IMR-90 (cell line): ENCODE data around the gene NPHP4. TPM values are rescaled to one million over a fixed set of nuclear protein-coding genes. Genes with fewer than 3 reads are reported as not detected.

Source experiments
- ATAC-seq: fragments of 200-7000 bp; cut with Tn5 transposase; 2 replicates; pipeline ENCODE4 v1.9.1; 2020; ENCODE audit warnings: low read depth, mild to moderate bottlenecking, moderate library complexity
- BruUV-seq: library from RNA; stranded (reverse); fragments of 400-500 nt; replicated peaks from 2 replicates; lab custom pipeline; 2021; lab: Mats Ljungman, UMichigan
- CTCF ChIA-PET: fragments of 300-600 bp; formaldehyde crosslinking; extraction: SDS; loops from one replicate; lab custom pipeline; 2021; ENCODE audit warnings: antibody characterized with exemption; lab: Yijun Ruan, JAX
- POLR2A ChIA-PET: fragments of 300-600 bp; sonication (Branson Sonifier 250); formaldehyde crosslinking; loops from one replicate; lab custom pipeline; 2022; ENCODE audit warnings: antibody characterized with exemption; ENCODE audit not compliant: unreplicated experiment; lab: Charles Lee
- DNase-seq: peaks from one replicate; pipeline ENCODE4 v3.0.0; 2013
- H2AFZ ChIP-seq: replicated peaks from 2 replicates; pipeline ENCODE3; 2013; ENCODE audit warnings: low read length, mild to moderate bottlenecking; ENCODE audit not compliant: poor library complexity
- H2AK5ac ChIP-seq: 2 replicates; pipeline ENCODE4 v1.6.1; 2013; ENCODE audit warnings: low read depth, low read length, inconsistent platforms
- H2AK9ac ChIP-seq: replicated peaks from 2 replicates; pipeline ENCODE3; 2013; ENCODE audit warnings: mild to moderate bottlenecking, low read depth, low read length, moderate library complexity; ENCODE audit not compliant: poor library complexity
- H2BK120ac ChIP-seq: 2 replicates; pipeline ENCODE4 v1.6.1; 2013; ENCODE audit warnings: low read depth, low read length, inconsistent platforms
- H2BK15ac ChIP-seq: 3 replicates; pipeline ENCODE4 v1.6.1; 2013; ENCODE audit warnings: low read depth, low read length, inconsistent platforms
- H2BK20ac ChIP-seq: 2 replicates; pipeline ENCODE4 v1.6.1; 2013; ENCODE audit warnings: low read depth, mild to moderate bottlenecking, inconsistent platforms, low read length, moderate library complexity
- H2BK5ac ChIP-seq: 2 replicates; pipeline ENCODE4 v1.6.1; 2013; ENCODE audit warnings: mild to moderate bottlenecking, low read depth, low read length, inconsistent platforms; ENCODE audit not compliant: poor library complexity, severe bottlenecking
- H3K14ac ChIP-seq: replicated peaks from 2 replicates; pipeline ENCODE4 v1.6.1; 2013; ENCODE audit warnings: low read depth, low read length, inconsistent platforms
- H3K18ac ChIP-seq: 2 replicates; pipeline ENCODE4 v1.6.1; 2013; ENCODE audit warnings: low read depth, low read length, control low read depth
- H3K23ac ChIP-seq: 2 replicates; pipeline ENCODE4 v1.6.1; 2013; ENCODE audit warnings: low read depth, low read length, inconsistent platforms
- H3K27ac ChIP-seq: 2 replicates; pipeline ENCODE4 v1.5.1; 2013; ENCODE audit warnings: mild to moderate bottlenecking, control low read depth, low read length; ENCODE audit not compliant: insufficient read depth
- H3K27me3 ChIP-seq: 2 replicates; pipeline ENCODE4 v1.6.1; 2013; ENCODE audit warnings: low read length; ENCODE audit not compliant: control insufficient read depth, insufficient read depth
- H3K36me3 ChIP-seq: 2 replicates; pipeline ENCODE4 v1.6.1; 2013; ENCODE audit warnings: low read length, mixed read lengths; ENCODE audit not compliant: control insufficient read depth, insufficient read depth
- H3K4ac ChIP-seq: 2 replicates; pipeline ENCODE4 v1.6.1; 2013; ENCODE audit warnings: low read depth, low read length, inconsistent platforms
- H3K4me1 ChIP-seq: 2 replicates; pipeline ENCODE4 v1.6.1; 2013; ENCODE audit warnings: low read length, mixed read lengths; ENCODE audit not compliant: control insufficient read depth, insufficient read depth
- H3K4me2 ChIP-seq: 2 replicates; pipeline ENCODE4 v1.6.1; 2013; ENCODE audit warnings: low read depth, mild to moderate bottlenecking, control low read depth, low read length, moderate library complexity
- H3K4me3 ChIP-seq: 2 replicates; pipeline ENCODE4 v1.5.1; 2013; ENCODE audit warnings: low read depth, mild to moderate bottlenecking, control low read depth, low read length, moderate library complexity; ENCODE audit not compliant: insufficient read depth
- H3K56ac ChIP-seq: 2 replicates; pipeline ENCODE4 v1.6.1; 2013; ENCODE audit warnings: low read length, inconsistent platforms; ENCODE audit not compliant: insufficient read depth; ENCODE audit errors: extremely low read depth
- H3K79me1 ChIP-seq, 2 experiments: 2 replicates each; pipeline ENCODE4 v1.6.1; 2013; ENCODE audit warnings: low read length in 2 of 2, inconsistent platforms in 1 of 2, low read depth in 1 of 2
- H3K9ac ChIP-seq: 2 replicates; pipeline ENCODE4 v1.6.1; 2013; ENCODE audit warnings: low read depth, low read length, control low read depth
- H3K9me1 ChIP-seq: 2 replicates; pipeline ENCODE4 v1.6.1; 2013; ENCODE audit warnings: low read length, inconsistent platforms; ENCODE audit not compliant: insufficient read depth
- H3K9me3 ChIP-seq: 2 replicates; pipeline ENCODE4 v1.6.1; 2013; ENCODE audit warnings: low read length; ENCODE audit not compliant: control insufficient read depth, insufficient read depth
- H4K20me1 ChIP-seq: 2 replicates; pipeline ENCODE4 v1.6.1; 2013; ENCODE audit warnings: low read length, inconsistent platforms; ENCODE audit not compliant: insufficient read depth
- H4K5ac ChIP-seq: 2 replicates; pipeline ENCODE4 v1.6.1; 2013; ENCODE audit warnings: mild to moderate bottlenecking, low read depth, low read length, control low read depth
- H4K8ac ChIP-seq, 2 experiments: 2 replicates each; pipeline ENCODE4 v1.6.1; 2013; ENCODE audit warnings: low read depth in 2 of 2, low read length in 2 of 2, control low read depth in 1 of 2, inconsistent platforms in 1 of 2
- H4K91ac ChIP-seq: 2 replicates; pipeline ENCODE4 v1.6.1; 2013; ENCODE audit warnings: low read depth, low read length, inconsistent platforms; ENCODE audit not compliant: insufficient read depth
- BHLHE40 ChIP-seq: fragments of 150-350 bp; IDR thresholded peaks from 2 replicates; pipeline ENCODE4 v1.6.1; 2016; ENCODE audit warnings: mild to moderate bottlenecking, low read depth, low read length
- CEBPB ChIP-seq: IDR thresholded peaks from 2 replicates; pipeline ENCODE4 v1.6.1; 2012; ENCODE audit warnings: low read depth, low read length, improper control_type of control experiment
- CHD1 ChIP-seq: IDR thresholded peaks from 2 replicates; pipeline ENCODE4 v1.6.1; 2012; ENCODE audit warnings: low read depth, low read length, improper control_type of control experiment
- FOS ChIP-seq: fragments of 150-350 bp; IDR thresholded peaks from 2 replicates; pipeline ENCODE4 v1.6.1; 2016; ENCODE audit warnings: low read depth, low read length
- MAFK ChIP-seq: IDR thresholded peaks from 2 replicates; pipeline ENCODE4 v1.6.1; 2012; ENCODE audit warnings: low read depth, low read length, improper control_type of control experiment
- MAZ ChIP-seq: IDR thresholded peaks from 2 replicates; pipeline ENCODE4 v1.6.1; 2012; ENCODE audit warnings: low read depth, mild to moderate bottlenecking, low read length, improper control_type of control experiment, moderate library complexity, borderline replicate concordance
- RCOR1 ChIP-seq: IDR thresholded peaks from 2 replicates; pipeline ENCODE4 v1.6.1; 2012; ENCODE audit warnings: mild to moderate bottlenecking, low read length, improper control_type of control experiment; ENCODE audit not compliant: insufficient replicate concordance
- SMC3 ChIP-seq: fragments of 150-350 bp; IDR thresholded peaks from 2 replicates; pipeline ENCODE4 v1.6.1; 2016; ENCODE audit warnings: low read depth, mild to moderate bottlenecking, antibody characterized with exemption, low read length, moderate library complexity
- WGBS, 2 experiments: methylation state at CpG; one replicate each; pipeline versions ENCODE4 v1.1.5 to v1.1.7; 2013; ENCODE audit warnings: missing lambda C conversion rate in 2 of 2; ENCODE audit not compliant: insufficient read length in 1 of 2; ENCODE audit errors: extremely low coverage in 2 of 2; 5-methylcytosine and 5-hydroxymethylcytosine counted together
- dilution Hi-C: fragments of 300-500 bp; cut with HindIII; formaldehyde crosslinking; loops from one replicate; pipeline ENCODE4 v1.14.3; 2018; ENCODE audit warnings: low sequenced_read_pairs; ENCODE audit not compliant: unreplicated experiment
- in situ Hi-C: fragments of 300-500 bp; cut with MboI; formaldehyde crosslinking; loops from 3 replicates; pipeline ENCODE4 v1.14.3; 2019; ENCODE audit warnings: low sequenced_read_pairs, inconsistent platforms, mixed read lengths
- intact Hi-C: fragments of 100-400 bp; cut with micrococcal nuclease; formaldehyde crosslinking; loops from 2 replicates; pipeline ENCODE4 v1.10.0; 2022
- polyA plus RNA-seq, 3 experiments: library from polyadenylated mRNA; depleted of rRNA; stranded (reverse); fragments of >200 nt; gene quantifications; 2 replicates each; pipeline ENCODE4 v1.2.3, GENCODE V29; 2012; ENCODE audit warnings: low replicate concordance in 1 of 3
- total RNA-seq: library from RNA; depleted of rRNA; stranded (reverse); fragments of >200 nt; gene quantifications from 2 replicates; pipeline ENCODE4 v1.2.3, GENCODE V29; 2012
- TF ChIP-seq, protein P1 (sequence below): fragments of 150-350 bp; IDR thresholded peaks from 2 replicates; pipeline ENCODE4 v1.6.1; 2016; ENCODE audit warnings: low read depth, mild to moderate bottlenecking, low read length, moderate library complexity, borderline replicate concordance
- TF ChIP-seq, protein P2 (sequence below): fragments of 150-350 bp; IDR thresholded peaks from 2 replicates; pipeline ENCODE4 v1.6.1; 2017; ENCODE audit warnings: mild to moderate bottlenecking, antibody characterized with exemption, low read length, low read depth
- TF ChIP-seq, protein P3 (sequence below): conservative IDR thresholded peaks from 2 replicates; pipeline ENCODE4 v1.5.1; 2012; ENCODE audit warnings: mild to moderate bottlenecking, low read depth, low read length, improper control_type of control experiment

Gene NPHP4
- total and polyA plus RNA-seq, 2 of the 4 experiments (the other 2 are of a cell fraction) = 2.0 to 5.5 TPM

GRCh38 chr1:5913078-5913845 lies 79.0 kb downstream of the NPHP4 start (continued):
- TF ChIP-seq, protein P1, sequence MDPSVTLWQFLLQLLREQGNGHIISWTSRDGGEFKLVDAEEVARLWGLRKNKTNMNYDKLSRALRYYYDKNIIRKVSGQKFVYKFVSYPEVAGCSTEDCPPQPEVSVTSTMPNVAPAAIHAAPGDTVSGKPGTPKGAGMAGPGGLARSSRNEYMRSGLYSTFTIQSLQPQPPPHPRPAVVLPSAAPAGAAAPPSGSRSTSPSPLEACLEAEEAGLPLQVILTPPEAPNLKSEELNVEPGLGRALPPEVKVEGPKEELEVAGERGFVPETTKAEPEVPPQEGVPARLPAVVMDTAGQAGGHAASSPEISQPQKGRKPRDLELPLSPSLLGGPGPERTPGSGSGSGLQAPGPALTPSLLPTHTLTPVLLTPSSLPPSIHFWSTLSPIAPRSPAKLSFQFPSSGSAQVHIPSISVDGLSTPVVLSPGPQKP = no peak

- Histone ChIP-seq H3K27ac (no peak overlapping the region), H2BK20ac (no peak overlapping the region), H3K4me1 (peaks cover 5% of the 10 kb centered on the region), H2BK120ac (no peak overlapping the region), H4K20me1 (peaks cover 3% of the 10 kb centered on the region; the same call in 1 of the 2 replicates), H3K79me1 (no peaks in the 10 kb centered on the region), H3K18ac (no peak overlapping the region), H3K9ac (no peak overlapping the region), H4K91ac (no peak overlapping the region), H3K9me3 (no peaks in the 10 kb centered on the region), H2BK15ac (no peak overlapping the region), H2AK9ac (no peak overlapping the region), H3K36me3 (no peaks in the 10 kb centered on the region), H3K56ac (no peak overlapping the region), H3K9me1 (no peaks in the 10 kb centered on the region), H3K4ac (no peak overlapping the region), H3K14ac (no peak overlapping the region), H3K23ac (no peak overlapping the region), H2AFZ (peak overlapping the region; percentile 27), H3K27me3 (no peaks in the 10 kb centered on the region), H2AK5ac (no peak overlapping the region), H3K4me2 (no peak overlapping the region), H4K8ac (no peak overlapping the region), H4K5ac (no peak overlapping the region), H3K4me3 (no peak overlapping the region), H2BK5ac (no peak overlapping the region)
- in situ Hi-C loops (loop anchor here (25.0 kb wide), 1 partner anchor 2000 kb away; the partner anchor contains the start of gene C1orf174), intact Hi-C loops (no loop called here), dilution Hi-C loops (no loop called here)
- ATAC-seq (no peak), DNase-seq (no peak)
- 94% methylated on average over 6 of the region's 19 CpGs; no CpG with 5 or more reads in 1 of the 2 experiments for WGBS, 2 experiments
- ChIA-PET CTCF (no interaction called here), POLR2A (no interaction called here)
- no TSS peak for BruUV-seq
- TF ChIP-seq, protein P2, sequence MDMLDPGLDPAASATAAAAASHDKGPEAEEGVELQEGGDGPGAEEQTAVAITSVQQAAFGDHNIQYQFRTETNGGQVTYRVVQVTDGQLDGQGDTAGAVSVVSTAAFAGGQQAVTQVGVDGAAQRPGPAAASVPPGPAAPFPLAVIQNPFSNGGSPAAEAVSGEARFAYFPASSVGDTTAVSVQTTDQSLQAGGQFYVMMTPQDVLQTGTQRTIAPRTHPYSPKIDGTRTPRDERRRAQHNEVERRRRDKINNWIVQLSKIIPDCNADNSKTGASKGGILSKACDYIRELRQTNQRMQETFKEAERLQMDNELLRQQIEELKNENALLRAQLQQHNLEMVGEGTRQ = no peak
- TF ChIP-seq MAZ (no peak), CEBPB (no peak), FOS (no peak), RCOR1 (no peak), MAFK (no peak), BHLHE40 (no peak), CHD1 (no peak), SMC3 (no peak)
- TF ChIP-seq, protein P3, sequence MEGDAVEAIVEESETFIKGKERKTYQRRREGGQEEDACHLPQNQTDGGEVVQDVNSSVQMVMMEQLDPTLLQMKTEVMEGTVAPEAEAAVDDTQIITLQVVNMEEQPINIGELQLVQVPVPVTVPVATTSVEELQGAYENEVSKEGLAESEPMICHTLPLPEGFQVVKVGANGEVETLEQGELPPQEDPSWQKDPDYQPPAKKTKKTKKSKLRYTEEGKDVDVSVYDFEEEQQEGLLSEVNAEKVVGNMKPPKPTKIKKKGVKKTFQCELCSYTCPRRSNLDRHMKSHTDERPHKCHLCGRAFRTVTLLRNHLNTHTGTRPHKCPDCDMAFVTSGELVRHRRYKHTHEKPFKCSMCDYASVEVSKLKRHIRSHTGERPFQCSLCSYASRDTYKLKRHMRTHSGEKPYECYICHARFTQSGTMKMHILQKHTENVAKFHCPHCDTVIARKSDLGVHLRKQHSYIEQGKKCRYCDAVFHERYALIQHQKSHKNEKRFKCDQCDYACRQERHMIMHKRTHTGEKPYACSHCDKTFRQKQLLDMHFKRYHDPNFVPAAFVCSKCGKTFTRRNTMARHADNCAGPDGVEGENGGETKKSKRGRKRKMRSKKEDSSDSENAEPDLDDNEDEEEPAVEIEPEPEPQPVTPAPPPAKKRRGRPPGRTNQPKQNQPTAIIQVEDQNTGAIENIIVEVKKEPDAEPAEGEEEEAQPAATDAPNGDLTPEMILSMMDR = no peak
Measured at GRCh38 chr1:5911871-5912271, 80.4 kb downstream of the NPHP4 start.
